Endothelial cell of umbilical vein (primary cell): ENCODE data around the gene RASSF10. TPM values are rescaled to one million over a fixed set of nuclear protein-coding genes. Genes with fewer than 3 reads are reported as not detected.

Source experiments
- BruUV-seq: library from RNA; stranded (reverse); fragments of 400-500 nt; replicated peaks from 2 replicates; lab custom pipeline; 2021; lab: Mats Ljungman, UMichigan
- CTCF ChIA-PET: fragments of 300-600, 350-600 bp; sonication (Branson Sonifier 250); formaldehyde crosslinking; loops from one replicate; lab custom pipeline; 2021; ENCODE audit warnings: antibody characterized with exemption, inconsistent platforms; lab: Charles Lee
- POLR2A ChIA-PET: fragments of 300-600, 350-600 bp; sonication (Branson Sonifier 250); formaldehyde crosslinking; loops from one replicate; lab custom pipeline; 2021; ENCODE audit warnings: antibody characterized with exemption, inconsistent platforms; lab: Charles Lee
- DNase-seq: peaks from one replicate; pipeline ENCODE4 v3.0.0-alpha.2; 2011; ENCODE audit warnings: low read depth, low spot score
- FAIRE-seq: peaks from 2 replicates; lab custom pipeline; 2011; peaks lifted over from hg19 to GRCh38; lab: Jason Lieb, UNC
- H2AFZ ChIP-seq: 2 replicates; pipeline ENCODE4 v1.6.0; 2012; ENCODE audit warnings: low read depth, low read length, control low read depth, inconsistent platforms
- H3K27ac ChIP-seq: 2 replicates; pipeline ENCODE4 v1.5.1; 2011; ENCODE audit warnings: low read depth, mild to moderate bottlenecking, control low read depth, low read length, moderate library complexity; ENCODE audit not compliant: insufficient read depth
- H3K27me3 ChIP-seq, 2 experiments: 2 replicates each; pipeline versions ENCODE4 v1.6.0 to v1.6.1; 2011; ENCODE audit warnings: low read length in 2 of 2, mixed read lengths in 1 of 2; ENCODE audit not compliant: control insufficient read depth in 2 of 2, insufficient read depth in 2 of 2
- H3K36me3 ChIP-seq, 2 experiments: 2 replicates in 1 of 2; 3 replicates in 1 of 2; pipeline ENCODE4 v1.5.1; 2011; ENCODE audit warnings: low read length in 2 of 2, mild to moderate bottlenecking in 1 of 2, moderate library complexity in 1 of 2; ENCODE audit not compliant: control insufficient read depth in 2 of 2, insufficient read depth in 2 of 2; ENCODE audit errors: extremely low read depth in 1 of 2
- H3K4me1 ChIP-seq: 3 replicates; pipeline ENCODE4 v1.5.1; 2011; ENCODE audit warnings: mild to moderate bottlenecking, low read length; ENCODE audit not compliant: control insufficient read depth, insufficient read depth; ENCODE audit errors: extremely low read depth
- H3K4me2 ChIP-seq: 2 replicates; pipeline ENCODE4 v1.6.1; 2011; ENCODE audit warnings: low read length, control low read depth, mixed read lengths; ENCODE audit not compliant: insufficient read depth
- H3K4me3 ChIP-seq, 3 experiments: fragments of 200-600 bp in 1 of 3; sonication (generic), shearing (Covaris generic) in 1 of 3; replicated peaks in 1 of 3; 2 replicates each; pipeline ENCODE4 v1.5.1; 2011 to 2016; ENCODE audit warnings: control low read depth in 3 of 3, low read length in 3 of 3, mild to moderate bottlenecking in 2 of 3, inconsistent platforms in 1 of 3, low read depth in 1 of 3, moderate library complexity in 1 of 3; ENCODE audit not compliant: insufficient read depth in 1 of 3
- H3K79me2 ChIP-seq: 2 replicates; pipeline ENCODE4 v1.6.0; 2012; ENCODE audit warnings: low read length, inconsistent platforms; ENCODE audit not compliant: control insufficient read depth, insufficient read depth
- H3K9ac ChIP-seq: replicated peaks from 2 replicates; pipeline ENCODE3; 2011; ENCODE audit warnings: low read length, control low read depth; ENCODE audit not compliant: insufficient read depth; ENCODE audit errors: extremely low read depth
- H3K9me1 ChIP-seq: replicated peaks from 3 replicates; pipeline ENCODE4 v1.6.0; 2011; ENCODE audit warnings: mild to moderate bottlenecking, low read length; ENCODE audit not compliant: control insufficient read depth, insufficient read depth; ENCODE audit errors: extremely low read depth
- H3K9me3 ChIP-seq: replicated peaks from 2 replicates; pipeline ENCODE4 v1.5.1; 2012; ENCODE audit warnings: low read length, inconsistent platforms; ENCODE audit not compliant: control insufficient read depth, insufficient read depth
- H4K20me1 ChIP-seq: replicated peaks from 2 replicates; pipeline ENCODE3; 2011; ENCODE audit warnings: mild to moderate bottlenecking, low read length; ENCODE audit not compliant: control insufficient read depth, insufficient read depth; ENCODE audit errors: extremely low read depth
- CTCF ChIP-seq, 2 donors: IDR thresholded peaks; 1 replicate in 1 of 2; 2 replicates in 1 of 2; pipeline ENCODE4 v1.5.1; 2011; ENCODE audit warnings: low read length in 2 of 2, mild to moderate bottlenecking in 2 of 2, moderate library complexity in 2 of 2, control low read depth in 1 of 2, inconsistent platforms in 1 of 2, low read depth in 1 of 2; ENCODE audit not compliant: insufficient read depth in 1 of 2; ENCODE audit errors: extremely low read depth in 1 of 2
- EZH2 ChIP-seq: IDR thresholded peaks from 2 replicates; pipeline ENCODE4 v1.6.1; 2012; ENCODE audit warnings: borderline replicate concordance, low read depth, mild to moderate bottlenecking, moderate library complexity, low read length, inconsistent platforms; ENCODE audit not compliant: severe bottlenecking
- FOS ChIP-seq: IDR thresholded peaks from 2 replicates; pipeline ENCODE4 v1.6.1; 2011; ENCODE audit warnings: mild to moderate bottlenecking, low read length, moderate library complexity, borderline replicate concordance; ENCODE audit not compliant: insufficient read depth
- GATA2 ChIP-seq: IDR thresholded peaks from 2 replicates; pipeline ENCODE4 v1.7.0; 2011; ENCODE audit warnings: low read depth, mild to moderate bottlenecking, moderate library complexity, mixed read lengths, low read length; ENCODE audit not compliant: insufficient read length, insufficient read depth
- JUN ChIP-seq: IDR thresholded peaks from 2 replicates; pipeline ENCODE4 v1.6.1; 2011; ENCODE audit warnings: borderline replicate concordance, low read depth; ENCODE audit not compliant: insufficient read length, insufficient read depth
- MAX ChIP-seq: IDR thresholded peaks from 2 replicates; pipeline ENCODE4 v1.6.1; 2011; ENCODE audit not compliant: insufficient read depth, insufficient read length
- MYC ChIP-seq: IDR thresholded peaks from one replicate; pipeline ENCODE4 v1.6.1; 2011; ENCODE audit warnings: mild to moderate bottlenecking, low read depth, low read length
- POLR2A ChIP-seq: IDR thresholded peaks from 2 replicates; pipeline ENCODE4 v1.6.1; 2012; ENCODE audit warnings: low read depth, mild to moderate bottlenecking, control low read depth, low read length
- POLR2AphosphoS5 ChIP-seq: IDR thresholded peaks from 2 replicates; pipeline ENCODE4 v1.6.1; 2012; ENCODE audit warnings: low read depth, mild to moderate bottlenecking, control low read depth, low read length, moderate library complexity; ENCODE audit not compliant: insufficient read depth
- dilution Hi-C: fragments of 300-500 bp; cut with MboI; formaldehyde crosslinking; loops from one replicate; pipeline ENCODE4 v1.15.0; 2019; ENCODE audit warnings: low sequenced_read_pairs; ENCODE audit not compliant: extremely low pct_ligation_motif_present
- intact Hi-C: fragments of 100-400 bp; cut with micrococcal nuclease; formaldehyde crosslinking; loops from one replicate; pipeline ENCODE4 v1.10.0; 2022
- polyA plus RNA-seq, 4 experiments: library from polyadenylated mRNA; depleted of rRNA in 3 of 4; stranded (reverse) in 3 of 4; unstranded in 1 of 4; fragments of >200 nt; gene quantifications; 2 replicates each; pipeline versions ENCODE4 v1.2.1 to v1.2.3, GENCODE V29; 2011 to 2012; ENCODE audit warnings: missing spikeins in 1 of 4
- total RNA-seq: library from RNA; stranded (reverse); gene quantifications from 2 replicates; pipeline ENCODE4 v1.2.3, GENCODE V29; 2021

The RASSF10 gene
- total and polyA plus RNA-seq, 2 donors (not counting 3 experiments of a cell fraction or from before 2014, with no cell fraction given): 0.03 TPM; not detected in 1

- no peak for FAIRE-seq
- Histone ChIP-seq H2AFZ (no peak overlapping the region), H3K9me3 (no peaks in the 10 kb centered on the region), H4K20me1 (no peaks in the 10 kb centered on the region), H3K27me3 (peaks cover 27 to 38% of the 10 kb centered on the region in 2 experiments), H3K9ac (no peak overlapping the region), H3K4me3 (no peak overlapping the region), H3K4me1 (no peaks in the 10 kb centered on the region), H3K79me2 (no peaks in the 10 kb centered on the region), H3K4me2 (no peak overlapping the region), H3K9me1 (no peaks in the 10 kb centered on the region), H3K36me3 (no peaks in the 10 kb centered on the region), H3K27ac (no peak overlapping the region)
- no peak for TF ChIP-seq CTCF (IDR thresholded peaks at IDR 0.05; ENCODE audit: extremely low read depth in 1 of 2, insufficient read depth in 1 of 2, low read depth in 1 of 2, low read length in 2 of 2)
- no peak for TF ChIP-seq MYC
- no peak for TF ChIP-seq POLR2A
- no peak for TF ChIP-seq EZH2
- no peak for TF ChIP-seq FOS
- TF ChIP-seq POLR2AphosphoS5: no peak
- no peak for TF ChIP-seq GATA2
- no peak for TF ChIP-seq JUN
- TF ChIP-seq MAX: no peak
- no peak for DNase-seq
- POLR2A ChIA-PET: no interaction called here
- dilution Hi-C loops (no loop called here), intact Hi-C loops (no loop called here)
- CTCF ChIA-PET: interaction anchor here (0.9 kb wide), 1 partner anchor 36 kb away, joined by 3 read pairs; no protein-coding TSS in a partner anchor
- BruUV-seq: no TSS peak
Observed at GRCh38 chr11:13000116-13000515, 9.0 kb upstream of the RASSF10 start.
